Activated naive CD4-positive, alpha-beta T cell treated with anti-CD3 and anti-CD28 coated beads, Interleukin-2, amount 50 U/mL, for 24 hours (primary cell): ENCODE data around the gene ENPP3.

Experiments used
- H3K27ac Mint-ChIP-seq: one replicate; pipeline ENCODE4 v1.8.0; 2021; ENCODE audit warnings: mild to moderate bottlenecking, mixed read lengths
- H3K27me3 Mint-ChIP-seq: one replicate; pipeline ENCODE4 v1.8.0; 2021; ENCODE audit warnings: mixed read lengths
- H3K36me3 Mint-ChIP-seq: one replicate; pipeline ENCODE4 v1.8.0; 2021; ENCODE audit warnings: mixed read lengths
- H3K4me1 Mint-ChIP-seq: one replicate; pipeline ENCODE4 v1.8.0; 2021; ENCODE audit warnings: mixed read lengths
- H3K4me3 Mint-ChIP-seq: one replicate; pipeline ENCODE4 v1.8.0; 2021; ENCODE audit warnings: mild to moderate bottlenecking, mixed read lengths
- H3K9me3 Mint-ChIP-seq: one replicate; pipeline ENCODE4 v1.8.0; 2021; ENCODE audit warnings: mixed read lengths

The ENPP3 gene

DNA sequence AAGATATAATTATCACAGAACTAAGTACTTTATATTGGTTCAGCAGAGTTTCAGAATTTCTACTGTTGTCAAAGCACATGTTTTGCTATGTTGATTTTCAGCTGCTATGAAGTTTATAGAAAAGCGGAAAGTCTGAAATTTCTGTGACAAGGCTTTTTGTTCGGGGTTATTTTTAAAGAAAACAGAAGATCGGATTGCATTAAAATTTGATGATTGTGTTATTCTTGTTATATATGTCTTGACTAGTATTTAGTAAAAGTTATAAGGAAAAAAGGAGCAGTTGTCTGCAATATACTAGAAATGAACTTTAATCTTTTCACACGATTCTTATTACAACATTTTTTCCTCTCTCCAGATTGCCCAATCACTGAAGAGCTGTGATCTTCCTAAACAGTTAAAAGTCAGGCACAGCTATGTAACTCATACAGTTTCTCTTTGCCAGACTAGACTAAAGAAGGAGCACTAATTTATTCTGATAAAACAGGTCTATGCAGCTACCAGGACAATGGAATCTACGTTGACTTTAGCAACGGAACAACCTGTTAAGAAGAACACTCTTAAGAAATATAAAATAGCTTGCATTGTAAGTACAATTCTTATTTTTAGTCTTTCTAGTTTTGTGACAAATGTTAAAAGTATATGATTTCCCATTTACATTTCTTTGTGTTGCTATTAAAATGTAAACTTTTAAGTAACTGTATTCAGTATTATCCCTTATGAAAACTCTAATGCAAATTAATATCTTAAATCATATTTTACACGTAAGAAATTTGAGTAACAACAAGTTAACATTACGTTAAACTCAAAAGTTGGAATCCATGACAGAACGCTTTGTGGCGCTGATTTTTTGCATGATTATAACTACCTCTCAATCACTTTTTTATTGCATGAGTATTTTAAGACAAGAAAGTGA lies at the start of gene ENPP3:
TSS of gene ENPP3 (plus strand) at position 423 of the 913 bp plus-strand sequence. CDS start at position 506, 83 bp downstream.
- no peaks in the 10 kb centered on the region for H3K9me3 Mint-ChIP-seq
- H3K27ac Mint-ChIP-seq: no peak within 1 kb of the TSS
- no peaks in the 10 kb centered on the region for H3K27me3 Mint-ChIP-seq
- H3K4me3 Mint-ChIP-seq: no peak within 1 kb of the TSS
- H3K4me1 Mint-ChIP-seq: no peaks in the 10 kb centered on the region
- no peaks in the 10 kb centered on the region for H3K36me3 Mint-ChIP-seq

DNA sequence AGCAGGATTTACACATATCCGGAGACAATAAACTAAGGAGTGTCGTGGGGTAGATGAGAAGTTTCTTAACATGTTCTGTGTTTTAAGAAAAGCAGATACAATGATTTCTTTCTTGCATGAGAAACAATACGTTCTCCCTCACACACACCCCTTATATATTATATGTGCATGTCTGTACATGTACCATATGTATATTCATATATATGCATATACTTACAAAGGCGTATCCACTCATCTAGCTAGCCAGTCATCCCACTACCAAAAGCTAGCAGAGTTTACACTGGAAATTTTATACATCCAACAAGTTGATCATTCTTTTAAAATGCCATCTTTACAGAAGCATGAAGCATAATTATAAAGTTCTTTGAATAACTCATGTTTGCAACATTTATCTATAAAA lies 49.2 kb upstream of the ENPP3 start:
- Mint-ChIP-seq H3K4me1 (no peaks in the 10 kb centered on the region), H3K4me3 (no peak overlapping the region), H3K27ac (no peak overlapping the region), H3K27me3 (no peaks in the 10 kb centered on the region), H3K36me3 (peaks cover 14% of the 10 kb centered on the region), H3K9me3 (no peaks in the 10 kb centered on the region)

DNA sequence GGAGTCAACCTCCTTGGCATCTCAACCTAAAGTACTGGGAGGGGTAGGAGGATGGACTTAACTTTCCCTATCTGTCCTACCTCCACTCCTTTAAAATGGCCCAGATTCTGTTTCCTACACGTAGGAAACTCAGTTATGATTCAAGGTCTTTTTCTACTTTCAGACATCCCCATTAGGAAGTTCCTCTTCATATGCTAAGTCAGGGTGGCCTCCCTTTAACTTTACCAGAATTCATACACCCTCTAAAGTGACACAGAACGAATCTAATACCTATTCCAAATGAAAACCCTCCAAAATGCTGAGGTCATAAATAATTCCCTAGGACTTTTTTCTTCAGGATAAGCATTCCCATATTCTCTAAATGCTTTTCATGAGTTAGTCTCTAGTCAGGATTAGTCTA lies 48.5 kb upstream of the ENPP3 start:
- no peaks in the 10 kb centered on the region for H3K27me3 Mint-ChIP-seq
- no peak overlapping the region for H3K4me3 Mint-ChIP-seq
- H3K36me3 Mint-ChIP-seq: peaks cover 14% of the 10 kb centered on the region
- no peak overlapping the region for H3K27ac Mint-ChIP-seq
- H3K9me3 Mint-ChIP-seq: no peaks in the 10 kb centered on the region
- no peaks in the 10 kb centered on the region for H3K4me1 Mint-ChIP-seq

DNA sequence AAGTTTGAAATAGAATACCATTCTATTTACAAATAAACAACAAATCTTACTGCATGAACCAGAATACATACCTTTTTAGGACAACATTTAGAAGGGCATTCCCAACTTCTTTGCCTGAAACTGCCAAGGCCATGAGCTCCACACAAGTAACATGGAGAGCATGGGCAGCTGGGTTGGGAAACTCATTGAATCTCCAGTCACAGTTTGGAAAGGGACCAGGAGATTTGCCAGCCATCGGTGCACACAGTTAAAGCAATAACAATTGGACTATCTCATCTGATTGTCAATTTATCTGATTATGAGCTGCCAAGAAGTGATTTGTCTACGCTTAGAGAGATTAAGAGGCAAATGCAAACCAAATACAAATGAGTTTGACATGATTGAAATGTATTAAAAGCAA lies 44.2 kb upstream of the ENPP3 start:
- no peak overlapping the region for H3K27ac Mint-ChIP-seq
- H3K27me3 Mint-ChIP-seq: no peaks in the 10 kb centered on the region
- no peaks in the 10 kb centered on the region for H3K4me1 Mint-ChIP-seq
- no peaks in the 10 kb centered on the region for H3K9me3 Mint-ChIP-seq
- H3K36me3 Mint-ChIP-seq: peaks cover 20% of the 10 kb centered on the region
- no peak overlapping the region for H3K4me3 Mint-ChIP-seq

DNA sequence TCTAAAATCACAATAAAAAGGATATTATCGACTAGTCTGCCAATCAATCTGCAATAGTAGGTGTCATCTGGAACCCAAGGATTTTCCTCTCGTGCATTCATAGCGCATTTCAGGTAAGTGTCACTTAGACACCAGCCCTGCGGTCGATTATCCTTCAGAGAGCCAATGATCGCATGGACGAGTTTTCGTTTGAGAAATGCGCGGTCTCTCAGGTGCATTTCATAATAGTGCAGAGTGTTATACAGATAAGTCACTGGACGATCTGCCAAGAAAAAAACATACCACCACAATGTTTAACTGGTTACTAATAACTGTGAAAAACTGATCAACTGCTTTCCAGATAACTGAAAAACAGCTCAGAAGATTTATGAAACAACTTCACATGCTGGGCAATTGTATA lies 43.0 kb upstream of the ENPP3 start:
- no peak overlapping the region for H3K4me3 Mint-ChIP-seq
- H3K4me1 Mint-ChIP-seq: no peaks in the 10 kb centered on the region
- H3K27ac Mint-ChIP-seq: no peak overlapping the region
- peaks cover 18% of the 10 kb centered on the region for H3K36me3 Mint-ChIP-seq
- H3K27me3 Mint-ChIP-seq: no peaks in the 10 kb centered on the region
- H3K9me3 Mint-ChIP-seq: no peaks in the 10 kb centered on the region

DNA sequence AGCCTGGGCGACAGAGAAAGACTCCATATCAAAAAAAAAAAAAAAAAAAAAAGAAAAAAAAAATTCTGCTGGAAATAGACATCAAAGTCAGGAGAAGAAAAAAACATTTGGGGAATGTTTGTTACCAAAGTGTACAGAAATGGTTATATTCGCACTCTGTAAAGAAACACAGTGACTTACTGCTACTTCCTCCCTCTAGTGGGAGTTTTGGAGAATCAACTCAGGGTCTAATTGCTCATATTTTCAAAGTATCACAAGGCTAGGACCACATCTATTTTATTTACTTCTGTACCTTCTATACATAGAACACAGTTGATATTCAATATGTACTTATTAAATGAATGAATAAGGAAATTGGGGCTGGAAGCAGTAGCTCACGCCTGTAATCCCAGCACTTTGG lies 39.7 kb upstream of the ENPP3 start:
- peaks cover 18% of the 10 kb centered on the region for H3K36me3 Mint-ChIP-seq

DNA sequence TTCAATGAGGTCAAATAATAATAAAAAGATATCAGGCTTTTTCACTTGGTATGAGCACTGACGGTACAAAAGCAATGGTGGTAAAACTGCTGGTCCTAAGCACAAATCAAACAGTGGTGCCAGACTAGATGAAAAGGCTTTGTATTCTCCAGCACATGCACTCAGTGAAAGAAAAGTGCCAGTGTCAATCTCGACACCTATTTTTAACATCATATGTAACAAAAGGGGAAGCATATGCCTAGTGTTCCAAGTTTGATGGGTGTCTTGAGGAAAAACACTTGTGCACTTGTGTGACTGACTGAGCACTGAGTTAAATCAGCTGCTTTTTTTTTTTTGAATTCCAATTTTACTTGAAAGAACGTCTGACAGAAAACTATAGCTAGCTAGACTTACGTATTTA lies 36.4 kb upstream of the ENPP3 start:
- H3K36me3 Mint-ChIP-seq: peaks cover 13% of the 10 kb centered on the region
- no peak overlapping the region for H3K27ac Mint-ChIP-seq
- no peaks in the 10 kb centered on the region for H3K9me3 Mint-ChIP-seq
- H3K4me3 Mint-ChIP-seq: no peak overlapping the region
- H3K27me3 Mint-ChIP-seq: no peaks in the 10 kb centered on the region
- H3K4me1 Mint-ChIP-seq: no peaks in the 10 kb centered on the region

More for the DNA sequence above, 39.7 kb upstream of the ENPP3 start:
- Mint-ChIP-seq H3K27ac (no peak overlapping the region), H3K4me1 (no peaks in the 10 kb centered on the region), H3K9me3 (no peaks in the 10 kb centered on the region), H3K27me3 (no peaks in the 10 kb centered on the region), H3K4me3 (no peak overlapping the region)

DNA sequence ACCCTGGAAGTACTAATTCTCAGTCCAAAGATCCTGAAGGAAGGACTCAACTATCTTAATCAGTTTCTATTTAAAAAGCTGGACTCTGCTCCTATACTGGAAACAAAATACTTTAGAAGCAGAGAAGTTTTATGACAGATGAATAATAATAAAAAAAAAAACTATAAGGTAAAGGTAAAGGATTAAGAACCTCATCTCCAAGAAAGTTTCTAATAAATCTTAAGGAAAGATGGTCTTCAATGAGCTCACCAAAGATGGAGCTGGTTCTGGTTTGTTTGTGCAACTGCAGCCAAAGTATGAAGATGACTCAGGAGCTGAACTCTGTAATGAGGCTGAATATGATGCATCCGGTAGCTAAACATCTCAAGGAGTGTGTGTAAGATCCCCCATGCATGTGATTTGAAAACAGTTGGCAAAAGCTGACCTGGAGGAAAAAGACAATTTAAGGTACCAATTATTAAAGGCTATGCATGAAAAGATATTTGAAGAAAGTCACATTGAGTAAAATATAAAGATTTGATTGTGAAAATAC lies 34.3 kb upstream of the ENPP3 start:
- no peak overlapping the region for H3K4me3 Mint-ChIP-seq

DNA sequence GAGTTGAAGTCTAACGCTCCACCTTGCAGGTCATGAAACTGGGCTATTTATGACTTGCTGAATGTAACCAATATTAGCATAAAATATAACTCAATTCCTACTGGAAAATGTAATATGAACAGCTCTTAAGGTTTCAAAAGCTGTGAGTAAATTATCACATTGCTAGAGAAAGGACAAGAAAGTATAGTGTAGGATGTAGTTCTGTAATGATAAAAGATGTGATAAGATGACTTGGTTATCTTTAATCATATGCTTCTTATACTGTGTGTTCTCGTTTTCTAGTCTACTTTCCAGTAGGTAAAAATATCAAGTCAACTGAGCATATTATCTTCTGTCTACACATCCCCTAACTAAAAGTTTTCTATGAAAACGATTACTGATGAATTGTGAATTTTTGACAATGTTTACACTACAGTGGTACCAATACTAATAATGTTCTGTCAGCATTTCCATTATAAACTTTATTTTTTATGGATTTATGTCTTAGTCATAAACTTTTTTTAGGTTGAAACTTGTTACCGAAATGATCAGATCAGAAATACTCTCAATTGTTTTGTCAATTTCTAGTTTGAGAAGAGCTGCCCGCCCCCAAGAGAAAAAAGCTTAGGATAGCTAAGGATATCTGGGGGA lies 23.7 kb upstream of the ENPP3 start:
- Mint-ChIP-seq H3K27me3 (no peaks in the 10 kb centered on the region), H3K9me3 (no peaks in the 10 kb centered on the region), H3K4me1 (peaks cover 13% of the 10 kb centered on the region), H3K36me3 (peaks cover 17% of the 10 kb centered on the region), H3K4me3 (no peak overlapping the region), H3K27ac (peak overlapping the region; percentile 17)

More for the DNA sequence above, 34.3 kb upstream of the ENPP3 start:
- Mint-ChIP-seq H3K27me3 (no peaks in the 10 kb centered on the region), H3K9me3 (no peaks in the 10 kb centered on the region), H3K36me3 (peaks cover 14% of the 10 kb centered on the region), H3K4me1 (peaks cover 4% of the 10 kb centered on the region), H3K27ac (no peak overlapping the region)

DNA sequence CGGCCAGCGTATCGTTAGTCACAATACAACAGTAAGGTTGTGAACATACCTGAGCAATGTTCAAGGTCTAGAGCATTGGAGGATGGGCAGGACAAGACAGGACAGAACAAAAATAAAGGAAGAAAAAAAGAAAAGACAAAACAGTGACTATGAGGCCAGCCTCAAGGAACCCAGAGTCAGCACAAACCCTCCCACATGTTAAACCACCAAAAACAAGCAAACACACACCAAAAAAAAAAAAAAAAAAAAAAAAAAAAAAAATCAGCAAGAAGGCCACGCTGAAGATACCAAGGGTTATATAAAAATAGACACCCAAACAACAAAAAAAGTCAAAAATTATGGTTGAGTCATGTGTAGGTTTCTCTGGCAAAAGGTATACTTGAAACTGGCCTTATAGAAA lies 21.8 kb upstream of the ENPP3 start:
- H3K4me3 Mint-ChIP-seq: no peak overlapping the region
- peaks cover 13% of the 10 kb centered on the region for H3K4me1 Mint-ChIP-seq
- H3K36me3 Mint-ChIP-seq: peaks cover 12% of the 10 kb centered on the region
- no peaks in the 10 kb centered on the region for H3K27me3 Mint-ChIP-seq
- H3K9me3 Mint-ChIP-seq: no peaks in the 10 kb centered on the region
- H3K27ac Mint-ChIP-seq: no peak overlapping the region

DNA sequence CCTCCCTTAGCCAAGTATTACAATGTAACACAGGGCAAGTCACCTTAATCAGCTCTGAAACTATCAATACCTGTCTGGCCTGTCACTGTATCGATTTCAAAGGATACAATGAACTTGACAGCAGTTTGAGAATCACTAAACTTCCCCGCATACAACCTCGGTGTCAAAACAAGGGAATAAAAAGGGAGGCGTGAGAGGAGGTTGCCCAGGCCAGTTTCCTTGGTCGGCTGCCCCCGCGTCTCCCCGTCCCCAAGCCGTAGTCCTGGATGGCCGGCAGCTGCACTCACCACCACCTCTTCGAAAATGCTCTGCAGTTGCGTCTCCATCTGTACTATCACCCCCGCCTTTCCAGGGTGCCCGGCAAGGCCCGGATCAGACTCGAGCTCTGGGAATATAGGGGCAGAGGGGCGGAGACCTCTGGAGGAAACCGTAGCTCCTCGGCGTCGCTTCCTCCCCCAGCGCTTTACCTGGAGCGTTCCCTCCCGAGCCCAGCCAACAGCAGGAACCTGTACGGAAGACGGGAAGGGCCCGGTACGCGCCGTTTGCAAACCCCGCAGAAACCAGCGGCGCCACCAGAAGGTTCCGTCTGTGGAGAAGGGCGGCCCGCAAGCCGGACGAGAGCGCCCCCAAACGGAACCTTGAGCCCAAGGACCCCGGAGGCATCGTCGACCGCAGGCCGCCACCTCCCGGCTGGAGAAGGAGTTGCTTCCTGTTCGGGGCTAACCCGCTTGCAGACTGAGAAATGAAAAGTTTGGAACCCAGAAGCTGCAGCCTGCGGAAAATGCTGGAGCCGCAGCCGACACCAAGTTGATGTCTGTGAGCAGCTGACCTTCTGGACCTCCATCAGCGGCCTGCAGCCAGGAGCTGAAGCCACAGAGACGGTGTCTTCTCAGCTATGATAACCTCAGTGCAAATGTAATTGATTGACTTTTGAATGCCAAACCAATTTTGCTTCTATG lies 9.1 kb upstream of the ENPP3 start, which contains the start of gene MED23:
TSS of gene MED23 (minus strand) at position 519 of the 959 bp plus-strand sequence. CDS start at position 326, 193 bp downstream.
- peak within 1 kb of the TSS; percentile 100 for H3K4me3 Mint-ChIP-seq
- peaks cover 5% of the 10 kb centered on the region for H3K36me3 Mint-ChIP-seq
- H3K27me3 Mint-ChIP-seq: no peaks in the 10 kb centered on the region
- H3K4me1 Mint-ChIP-seq: peaks cover 44% of the 10 kb centered on the region
- H3K9me3 Mint-ChIP-seq: no peaks in the 10 kb centered on the region
- peak within 1 kb of the TSS; percentile 97 for H3K27ac Mint-ChIP-seq

DNA sequence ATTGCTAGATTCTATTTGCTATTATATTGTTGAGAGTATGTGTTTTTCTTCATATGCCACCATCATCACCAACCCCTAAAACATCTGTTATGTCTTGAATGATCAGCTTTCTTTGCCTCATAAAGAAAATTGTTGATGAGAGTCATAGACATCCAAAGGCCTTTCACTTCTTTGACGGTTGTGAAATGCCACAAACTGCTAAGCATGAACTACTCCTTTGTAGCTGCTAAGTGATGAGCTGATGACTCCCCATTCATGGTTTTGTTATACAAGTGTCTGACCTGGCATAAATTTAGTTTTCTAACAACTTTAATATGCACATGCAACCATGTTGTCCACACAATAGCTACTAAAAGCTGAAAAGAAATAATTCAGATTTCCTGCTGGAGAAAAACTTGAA lies 8.4 kb upstream of the ENPP3 start:
- peaks cover 44% of the 10 kb centered on the region for H3K4me1 Mint-ChIP-seq
- peak overlapping the region; percentile 83 for H3K27ac Mint-ChIP-seq
- H3K36me3 Mint-ChIP-seq: peaks cover 5% of the 10 kb centered on the region
- peak overlapping the region; percentile 100 for H3K4me3 Mint-ChIP-seq
- no peaks in the 10 kb centered on the region for H3K9me3 Mint-ChIP-seq
- H3K27me3 Mint-ChIP-seq: no peaks in the 10 kb centered on the region

DNA sequence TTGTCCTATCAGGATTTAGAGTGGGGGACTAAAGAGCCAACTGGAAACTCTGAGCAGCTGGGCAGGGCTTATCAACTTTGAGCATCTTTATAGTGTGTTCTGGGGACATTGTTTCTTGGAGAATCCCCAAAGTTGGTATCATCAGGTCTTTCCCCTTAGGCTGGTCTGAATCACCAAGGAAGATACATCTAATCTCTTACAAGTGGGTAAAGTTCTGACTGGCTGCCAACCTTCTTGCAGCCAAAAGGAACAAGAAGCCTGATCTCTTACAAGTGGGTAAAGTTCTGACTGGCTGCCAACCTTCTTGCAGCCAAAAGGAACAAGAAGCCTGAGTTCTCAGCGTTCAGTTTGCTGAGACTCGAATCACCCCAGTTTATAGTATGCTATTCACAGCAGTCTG lies 7.5 kb upstream of the ENPP3 start:
- H3K9me3 Mint-ChIP-seq: no peaks in the 10 kb centered on the region
- no peak overlapping the region for H3K4me3 Mint-ChIP-seq
- H3K36me3 Mint-ChIP-seq: peaks cover 4% of the 10 kb centered on the region
- H3K27me3 Mint-ChIP-seq: no peaks in the 10 kb centered on the region
- no peak overlapping the region for H3K27ac Mint-ChIP-seq
- peaks cover 44% of the 10 kb centered on the region for H3K4me1 Mint-ChIP-seq

DNA sequence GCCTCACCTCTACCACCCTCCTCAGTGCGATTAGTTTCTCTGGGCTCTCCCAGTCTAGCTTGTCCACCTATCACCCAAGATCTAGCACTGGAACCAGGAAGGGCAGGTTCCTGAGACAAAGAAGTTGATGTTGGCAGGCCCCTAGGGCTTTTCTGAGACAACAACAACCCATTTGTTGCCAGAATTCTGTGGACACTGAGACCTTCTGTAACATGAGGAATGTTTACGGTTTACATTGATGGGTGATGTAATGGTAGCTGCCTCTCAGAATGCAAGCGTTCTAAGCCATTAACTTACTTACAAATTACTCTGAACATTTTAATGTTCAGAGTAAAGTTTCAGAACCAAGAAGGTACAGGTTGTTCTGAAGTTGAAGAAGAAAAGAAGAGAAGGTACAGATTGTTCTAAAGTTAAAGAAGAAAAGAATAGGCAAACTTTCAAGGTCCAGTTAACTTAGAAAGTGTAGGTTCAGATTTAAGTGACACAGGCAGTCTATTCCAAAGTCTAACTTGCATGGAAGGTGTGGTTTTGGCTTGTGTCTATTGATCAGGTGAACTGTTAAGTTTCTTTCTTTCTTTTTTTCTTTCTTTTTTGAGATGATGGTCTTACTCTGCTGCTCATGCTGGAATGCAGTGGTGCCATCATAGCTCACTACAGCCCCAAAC lies 5.3 kb upstream of the ENPP3 start:
- Mint-ChIP-seq H3K27me3 (no peaks in the 10 kb centered on the region), H3K9me3 (no peaks in the 10 kb centered on the region), H3K4me1 (peaks cover 32% of the 10 kb centered on the region), H3K27ac (no peak overlapping the region), H3K36me3 (no peaks in the 10 kb centered on the region), H3K4me3 (no peak overlapping the region)
